ENCODE data around the gene ATP6V0D1.

DNA sequence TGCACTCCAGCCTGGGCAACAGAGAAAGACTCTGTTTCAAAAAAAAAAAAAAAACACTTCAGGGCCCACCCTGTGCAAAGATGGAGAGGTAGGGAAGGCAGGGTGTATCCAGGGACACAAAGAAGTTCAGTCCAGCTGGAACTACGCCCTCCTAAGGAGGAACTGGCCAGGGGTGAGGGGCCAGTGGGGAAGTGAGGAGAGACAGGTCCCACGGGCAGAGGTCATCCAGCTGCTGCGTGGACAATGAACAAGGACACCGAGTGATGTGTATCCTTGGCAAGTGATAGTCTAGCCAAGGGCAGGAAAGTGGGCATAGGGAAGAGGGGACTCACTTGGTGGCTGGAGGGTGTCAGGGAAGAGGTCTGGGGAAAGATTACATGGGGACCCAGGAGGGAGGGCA lies 38.3 kb upstream of the ATP6V0D1 start:
- TF ChIP-seq CTCF (IDR thresholded peaks at IDR 0.05; ENCODE audit: low read length) (no peak), EZH2 (optimal IDR thresholded peaks at IDR 0.05; ENCODE audit: low read depth, low read length) (no peak), EZH2phosphoT487 (IDR thresholded peaks at IDR 0.05; ENCODE audit: low read length) (no peak)
